Measurements from ENCODE around the gene RAB31. TPM values are rescaled to one million over a fixed set of nuclear protein-coding genes. Genes with fewer than 3 reads are reported as not detected.
A peak's percentile ranks its signal among the peaks of the same experiment; 100 is the strongest.
"Not testable (repeated sequence)": the region's sequence is repeated elsewhere in the genome, so short reads cannot be mapped to it uniquely, and the experiment has no call there.

RAB31 gene
- total RNA-seq, 1 donor: 1.9 TPM

- no peak for DNase-seq (ENCODE audit: low read depth in 2 of 3, low spot score in 2 of 3)
Measured at GRCh38 chr18:9756271-9756932, 48.3 kb downstream of the RAB31 start.

- no peak for DNase-seq (ENCODE audit: low read depth in 2 of 3, low spot score in 2 of 3)
Measured at GRCh38 chr18:9756933-9757470, 48.9 kb downstream of the RAB31 start.

GRCh38 chr18:9757827-9758621, 49.9 kb downstream of the RAB31 start:
- DNase-seq (ENCODE audit: low read depth in 2 of 3, low spot score in 2 of 3): no peak

- peak in 1 of 3 donors; percentile 74 for DNase-seq (ENCODE audit: low read depth in 2 of 3, low spot score in 2 of 3)
Measured at GRCh38 chr18:9758624-9759075, 50.5 kb downstream of the RAB31 start.

GRCh38 chr18:9760641-9761040, 52.5 kb downstream of the RAB31 start:
- no peak for DNase-seq (ENCODE audit: low read depth in 2 of 3, low spot score in 2 of 3)

GRCh38 chr18:9762526-9762925, 54.4 kb downstream of the RAB31 start:
- DNase-seq (ENCODE audit: low read depth in 2 of 3, low spot score in 2 of 3): no peak

GRCh38 chr18:9763157-9763556, 55.1 kb downstream of the RAB31 start:
- no peak for DNase-seq (ENCODE audit: low read depth in 2 of 3, low spot score in 2 of 3)

GRCh38 chr18:9764011-9764481, 55.9 kb downstream of the RAB31 start:
- DNase-seq (ENCODE audit: low read depth in 2 of 3, low spot score in 2 of 3): no peak

GRCh38 chr18:9765501-9765900, 57.4 kb downstream of the RAB31 start:
- no peak for DNase-seq (ENCODE audit: low read depth in 2 of 3, low spot score in 2 of 3)

- DNase-seq (ENCODE audit: low read depth in 2 of 3, low spot score in 2 of 3): no peak
Measured at GRCh38 chr18:9766076-9766481, 58.0 kb downstream of the RAB31 start.

GRCh38 chr18:9766740-9767139, 58.6 kb downstream of the RAB31 start:
- no peak for DNase-seq (ENCODE audit: low read depth in 2 of 3, low spot score in 2 of 3)

- DNase-seq (ENCODE audit: low read depth in 2 of 3, low spot score in 2 of 3): not testable (repeated sequence)
Measured at GRCh38 chr18:9768071-9768691, 60.1 kb downstream of the RAB31 start.

GRCh38 chr18:9770111-9770510, 62.0 kb downstream of the RAB31 start:
- not testable (repeated sequence) for DNase-seq (ENCODE audit: low read depth in 2 of 3, low spot score in 2 of 3)

GRCh38 chr18:9771261-9771976, 63.3 kb downstream of the RAB31 start:
- DNase-seq (ENCODE audit: low read depth in 2 of 3, low spot score in 2 of 3): peak in 2 of 3 donors; percentile 59

GRCh38 chr18:9771977-9772660, 64.0 kb downstream of the RAB31 start:
- DNase-seq (ENCODE audit: low read depth in 2 of 3, low spot score in 2 of 3): no peak

GRCh38 chr18:9772847-9773677, 65.0 kb downstream of the RAB31 start:
- DNase-seq (ENCODE audit: low read depth in 2 of 3, low spot score in 2 of 3): no peak

- DNase-seq (ENCODE audit: low read depth in 2 of 3, low spot score in 2 of 3): no peak
Measured at GRCh38 chr18:9774150-9774549, 66.0 kb downstream of the RAB31 start.

- no peak for DNase-seq (ENCODE audit: low read depth in 2 of 3, low spot score in 2 of 3)
Measured at GRCh38 chr18:9775178-9775577, 67.1 kb downstream of the RAB31 start.

- no peak for DNase-seq (ENCODE audit: low read depth in 2 of 3, low spot score in 2 of 3)
Measured at GRCh38 chr18:9779630-9780029, 71.5 kb downstream of the RAB31 start.

Data from hematopoietic multipotent progenitor cell (in vitro differentiated cells).